NCI-H2081 treated with DMSO at 0.1 percent for 48 hours (cell line): ENCODE measurements around the gene JARID2.
A peak's percentile ranks its signal among the peaks of the same experiment; 100 is the strongest.

Experiments used
- DNase-seq: peaks from one replicate; lab custom pipeline; 2025; lab: John Stamatoyannopoulos, UW

Gene JARID2

DNA sequence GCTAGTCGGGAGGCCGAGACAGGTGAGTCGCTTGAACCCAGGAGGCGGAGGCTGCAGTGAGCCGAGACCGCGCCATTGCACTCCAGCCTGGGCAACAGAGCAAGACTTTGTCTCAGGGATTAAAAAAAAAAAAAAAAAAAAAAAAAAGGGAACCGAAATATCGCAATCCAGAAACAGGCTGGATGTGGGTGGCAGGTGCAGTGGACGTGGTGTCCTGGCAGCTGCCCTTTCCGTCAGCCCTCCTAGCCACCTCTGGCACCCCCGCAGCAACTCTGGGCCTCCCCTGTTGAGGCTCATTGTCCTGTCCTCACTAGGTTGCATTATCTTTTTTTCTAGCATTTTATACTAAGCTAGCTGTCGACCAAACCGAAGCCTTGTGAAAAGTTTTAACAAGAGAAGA is 303.5 kb downstream of the JARID2 start:
- DNase-seq = no peak

GRCh38 chr6:15550546-15551123 is 304.8 kb downstream of the JARID2 start:
- no peak for DNase-seq

DNA sequence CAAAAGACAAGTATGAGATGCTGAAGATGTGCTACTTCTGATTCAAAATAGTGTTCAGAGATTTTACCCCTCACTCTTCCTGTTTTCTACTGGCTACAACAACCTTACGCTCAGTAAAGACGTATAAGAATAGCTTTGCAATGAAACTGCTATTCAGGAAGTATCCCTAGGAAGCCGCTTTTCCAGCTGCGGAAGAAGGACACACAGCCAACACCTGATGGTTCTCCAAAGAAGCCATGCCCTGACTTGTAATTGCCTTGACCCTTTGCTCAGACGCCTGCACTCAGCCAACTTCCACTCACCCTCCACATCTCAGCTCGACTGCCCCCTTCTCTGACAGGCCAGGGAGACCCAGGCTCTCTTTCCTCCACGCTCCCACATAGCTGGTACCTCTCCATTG is 305.4 kb downstream of the JARID2 start:
- DNase-seq = no peak

GRCh38 chr6:15551798-15552197 is 305.9 kb downstream of the JARID2 start:
- DNase-seq = peak; percentile 1

DNA sequence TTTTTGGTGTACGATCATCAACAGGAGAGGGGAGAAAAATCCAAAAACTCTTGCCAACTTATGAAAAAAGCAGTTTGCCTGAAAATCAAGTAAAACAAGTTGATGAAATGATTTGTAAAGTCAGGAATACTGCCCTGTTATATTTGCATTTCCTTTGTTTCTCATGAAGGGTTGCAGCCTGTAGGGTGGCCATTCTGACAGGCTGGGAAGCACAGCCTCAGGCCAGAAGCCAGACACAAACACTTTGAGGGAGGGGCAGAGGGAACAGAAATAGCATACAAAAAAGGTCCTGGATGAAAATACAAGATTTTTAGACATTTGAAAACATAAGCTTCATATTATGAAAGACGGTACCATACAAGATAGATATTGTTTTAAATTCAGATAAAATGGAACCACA is 307.2 kb downstream of the JARID2 start:
- no peak for DNase-seq

DNA sequence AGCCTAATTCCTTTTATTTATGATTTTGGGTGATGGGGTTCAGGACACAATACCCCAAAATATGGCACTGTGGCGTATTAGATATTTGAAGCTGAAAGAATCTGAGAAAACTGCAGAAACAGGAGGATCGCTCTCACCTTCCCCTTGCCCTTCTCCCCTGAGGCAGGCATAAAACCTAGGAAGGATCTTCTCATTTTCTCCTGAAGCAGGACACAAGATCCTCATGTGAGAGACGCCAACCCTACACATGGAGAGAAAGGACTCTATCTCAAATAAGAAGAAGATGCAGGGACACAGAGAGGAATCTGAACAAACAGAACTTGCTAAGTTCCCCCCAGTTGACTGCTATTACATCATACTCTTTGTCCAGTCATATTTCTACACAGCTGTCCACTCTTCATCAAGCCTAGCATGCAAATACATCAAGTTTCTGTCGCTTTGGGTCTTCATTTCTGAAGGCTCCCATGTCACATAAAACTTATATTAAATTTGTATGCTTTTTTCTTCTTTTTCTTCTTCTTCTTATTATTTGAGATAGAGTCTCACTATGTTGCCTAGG is 307.9 kb downstream of the JARID2 start:
- no peak for DNase-seq

GRCh38 chr6:15554728-15555100 is 308.8 kb downstream of the JARID2 start:
- no peak for DNase-seq

- DNase-seq = no peak
Observed at GRCh38 chr6:15555101-15556038, 309.5 kb downstream of the JARID2 start.

DNA sequence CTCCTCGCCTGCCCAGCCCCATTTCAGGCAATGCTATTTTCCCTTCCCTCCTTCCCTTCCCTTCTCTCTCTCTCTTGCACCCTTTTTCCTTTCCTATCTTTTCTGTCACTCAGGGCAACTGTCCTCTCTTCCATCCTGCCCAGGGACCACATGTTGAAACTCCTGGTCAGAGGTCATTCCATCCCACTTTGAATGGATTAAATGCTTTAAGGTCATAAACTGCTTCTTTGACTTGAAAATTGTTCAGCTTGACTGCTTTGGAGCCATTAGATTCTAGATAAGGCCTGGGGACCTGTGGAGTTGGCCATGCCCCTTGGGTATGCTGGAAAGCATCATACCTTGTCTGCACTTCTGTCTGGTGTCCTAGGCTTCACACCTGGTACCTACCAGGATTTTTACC is 310.8 kb downstream of the JARID2 start:
- no peak for DNase-seq

DNA sequence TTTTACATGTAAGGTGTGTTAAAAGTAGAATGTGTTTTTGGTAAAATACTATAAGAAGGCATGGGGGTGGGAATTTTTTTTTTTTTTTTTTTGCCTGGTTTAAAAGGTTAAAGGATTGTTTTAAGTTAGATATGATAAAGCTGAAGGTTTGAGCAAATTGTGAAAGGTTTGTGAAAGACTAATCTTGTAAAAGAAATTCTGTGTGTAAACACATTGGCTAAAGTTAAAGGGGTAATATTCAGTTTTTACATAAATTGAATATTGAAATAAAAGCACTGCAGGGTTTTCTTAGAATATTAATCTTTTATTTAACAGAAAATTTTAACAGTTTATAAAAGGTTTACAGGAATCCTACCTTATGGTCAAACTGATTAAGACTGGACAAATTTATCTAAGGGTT is 311.3 kb downstream of the JARID2 start:
- no peak for DNase-seq

DNA sequence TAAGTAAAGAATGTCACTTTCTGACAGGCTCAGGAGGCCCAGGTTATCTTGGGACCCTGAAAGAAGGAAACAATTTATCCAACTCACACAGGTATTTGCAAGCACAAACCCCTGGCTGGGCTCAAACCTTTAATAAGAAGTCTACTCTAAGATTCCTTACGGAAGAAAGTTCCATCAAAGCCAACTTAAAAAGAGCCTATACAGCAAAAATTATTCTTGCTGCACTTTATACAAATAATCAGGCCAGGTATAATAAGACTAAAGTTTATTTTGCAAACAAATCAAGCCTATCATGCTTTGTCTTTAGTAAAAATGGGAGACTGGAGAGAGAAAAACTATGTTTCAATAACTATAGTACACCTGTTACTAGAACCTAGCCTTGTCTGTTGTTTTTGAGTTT is 314.8 kb downstream of the JARID2 start:
- no peak for DNase-seq

- DNase-seq = no peak
Observed at GRCh38 chr6:15561447-15562199, 315.8 kb downstream of the JARID2 start.

- DNase-seq = no peak
Observed at GRCh38 chr6:15562977-15563376, 317.1 kb downstream of the JARID2 start.

DNA sequence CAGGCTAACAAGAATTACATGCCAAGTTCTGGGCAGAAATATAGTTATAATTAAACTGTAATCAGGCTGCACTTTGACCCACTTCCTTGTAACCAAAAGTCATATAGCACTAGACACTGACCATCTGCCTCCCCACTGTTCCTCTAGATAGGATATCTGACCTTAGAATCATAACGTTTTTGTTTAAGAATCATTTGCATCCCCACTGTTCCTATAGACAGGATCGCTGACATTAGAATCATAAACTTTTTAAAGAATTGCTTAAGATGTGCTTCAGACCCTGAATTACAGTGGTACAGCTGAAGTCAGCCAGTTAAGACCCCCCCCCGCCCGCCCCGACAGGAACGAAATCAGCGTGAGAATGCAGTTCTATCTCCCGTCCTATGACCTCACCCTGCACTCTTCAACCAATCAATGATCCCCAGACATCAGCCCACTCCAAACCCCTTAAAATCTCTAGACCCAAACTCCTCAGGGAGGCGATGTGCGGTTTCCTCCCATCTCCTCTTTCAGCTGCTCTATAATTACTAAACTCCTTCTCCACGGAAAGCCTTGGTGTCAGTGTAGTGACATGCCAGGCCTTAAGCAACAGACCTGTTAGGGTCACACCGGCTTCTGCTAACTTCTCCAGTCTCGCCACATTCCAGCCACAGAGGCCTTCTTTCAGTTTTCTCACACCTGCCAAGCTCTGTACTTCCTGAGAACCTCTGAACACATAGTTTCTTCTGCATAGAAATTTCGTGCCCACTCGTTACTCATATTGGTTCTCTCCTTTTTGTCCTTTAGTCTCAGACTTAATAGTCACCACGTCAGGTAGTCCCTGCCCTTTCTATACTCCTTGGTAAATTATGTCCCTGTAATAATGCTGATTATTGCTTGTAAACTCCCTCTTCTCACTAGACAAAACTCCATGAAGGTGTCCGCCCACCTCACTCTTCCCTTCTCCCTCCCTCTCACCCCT is 323.4 kb downstream of the JARID2 start:
- no peak for DNase-seq

GRCh38 chr6:15570171-15570570 is 324.3 kb downstream of the JARID2 start:
- no peak for DNase-seq
